ENCODE measurements around the gene CBX5. TPM values are rescaled to one million over a fixed set of nuclear protein-coding genes. Genes with fewer than 3 reads are reported as not detected.

CBX5 gene
- polyA plus RNA-seq, 1 donor (not counting 4 experiments of a cell fraction or from before 2014, with no cell fraction given), result 25.8 TPM

GRCh38 chr12:54221402-54221984 lies 58.4 kb downstream of the CBX5 start:
- TF ChIP-seq, protein P1, sequence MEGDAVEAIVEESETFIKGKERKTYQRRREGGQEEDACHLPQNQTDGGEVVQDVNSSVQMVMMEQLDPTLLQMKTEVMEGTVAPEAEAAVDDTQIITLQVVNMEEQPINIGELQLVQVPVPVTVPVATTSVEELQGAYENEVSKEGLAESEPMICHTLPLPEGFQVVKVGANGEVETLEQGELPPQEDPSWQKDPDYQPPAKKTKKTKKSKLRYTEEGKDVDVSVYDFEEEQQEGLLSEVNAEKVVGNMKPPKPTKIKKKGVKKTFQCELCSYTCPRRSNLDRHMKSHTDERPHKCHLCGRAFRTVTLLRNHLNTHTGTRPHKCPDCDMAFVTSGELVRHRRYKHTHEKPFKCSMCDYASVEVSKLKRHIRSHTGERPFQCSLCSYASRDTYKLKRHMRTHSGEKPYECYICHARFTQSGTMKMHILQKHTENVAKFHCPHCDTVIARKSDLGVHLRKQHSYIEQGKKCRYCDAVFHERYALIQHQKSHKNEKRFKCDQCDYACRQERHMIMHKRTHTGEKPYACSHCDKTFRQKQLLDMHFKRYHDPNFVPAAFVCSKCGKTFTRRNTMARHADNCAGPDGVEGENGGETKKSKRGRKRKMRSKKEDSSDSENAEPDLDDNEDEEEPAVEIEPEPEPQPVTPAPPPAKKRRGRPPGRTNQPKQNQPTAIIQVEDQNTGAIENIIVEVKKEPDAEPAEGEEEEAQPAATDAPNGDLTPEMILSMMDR (optimal IDR thresholded peaks at IDR 0.05 in 1 of 3, IDR thresholded peaks at IDR 0.05 in 1 of 3, conservative IDR thresholded peaks at IDR 0.05 in 1 of 3; ENCODE audit: extremely low read depth in 1 of 3, insufficient read depth in 2 of 3, low read length in 3 of 3), result no peak
- TF ChIP-seq EZH2 (IDR thresholded peaks at IDR 0.05; ENCODE audit: low read length), result no peak
- no peak for DNase-seq (ENCODE audit: low read depth, low spot score)
- Histone ChIP-seq H3K9ac (ENCODE audit: control insufficient read depth, extremely low read depth, insufficient read depth, low read length) (no peak overlapping the region), H3K36me3 (ENCODE audit: control insufficient read depth in 2 of 2, extremely low read depth in 1 of 2, insufficient read depth in 2 of 2, low read length in 2 of 2) (no peaks in the 10 kb centered on the region), H2AFZ (ENCODE audit: control insufficient read depth, low read length) (no peak overlapping the region), H3K4me1 (ENCODE audit: control insufficient read depth, extremely low read depth, insufficient read depth, low read length) (peaks cover 45% of the 10 kb centered on the region), H3K79me2 (ENCODE audit: control insufficient read depth, insufficient read depth, low read length) (no peaks in the 10 kb centered on the region), H3K9me3 (ENCODE audit: control insufficient read depth, low read depth, low read length) (no peaks in the 10 kb centered on the region), H3K27me3 (ENCODE audit: control insufficient read depth, extremely low read depth, insufficient read depth, low read length) (no peaks in the 10 kb centered on the region), H3K9me1 (ENCODE audit: control insufficient read depth, extremely low read depth, insufficient read depth, low read length) (no peaks in the 10 kb centered on the region), H3K4me2 (ENCODE audit: control insufficient read depth, extremely low read depth, insufficient read depth, low read depth, low read length) (no peak overlapping the region), H3K27ac (ENCODE audit: control insufficient read depth, insufficient read depth, low read length) (no peak overlapping the region), H3K4me3 (ENCODE audit: control insufficient read depth in 2 of 3, extremely low read depth in 1 of 3, insufficient read depth in 2 of 3, low read depth in 1 of 3, low read length in 3 of 3) (no peak overlapping the region), H4K20me1 (ENCODE audit: control insufficient read depth, extremely low read depth, insufficient read depth, low read length) (no peaks in the 10 kb centered on the region)
- no peak for FAIRE-seq
- dilution Hi-C loops (cut with MboI; ENCODE audit: extremely low pct_ligation_motif_present, low sequenced_read_pairs), result no loop called here

DNA sequence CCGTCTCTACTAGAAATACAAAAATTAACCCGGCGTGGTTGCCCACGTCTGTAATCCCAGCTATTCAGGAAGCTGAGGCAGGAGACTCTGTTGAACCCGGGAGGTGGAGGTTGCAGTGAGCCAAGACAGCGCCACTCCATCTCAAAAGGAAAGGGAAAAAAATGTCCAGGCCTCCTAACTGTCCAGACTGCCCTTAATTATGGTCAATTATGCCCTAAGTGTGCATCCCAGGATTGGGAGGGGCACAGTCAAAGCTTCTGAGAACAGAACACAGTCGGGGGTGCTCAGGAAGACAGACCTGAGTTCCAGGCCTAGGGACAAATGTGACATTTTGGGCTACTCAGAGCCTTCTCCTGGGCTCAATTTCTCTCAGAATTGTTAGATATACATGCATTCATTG lies 59.4 kb downstream of the CBX5 start:
- dilution Hi-C loops (cut with MboI; ENCODE audit: extremely low pct_ligation_motif_present, low sequenced_read_pairs), result no loop called here
- Histone ChIP-seq H2AFZ (ENCODE audit: control insufficient read depth, low read length) (peak overlapping the region; percentile 82), H4K20me1 (ENCODE audit: control insufficient read depth, extremely low read depth, insufficient read depth, low read length) (no peaks in the 10 kb centered on the region), H3K27me3 (ENCODE audit: control insufficient read depth, extremely low read depth, insufficient read depth, low read length) (no peaks in the 10 kb centered on the region), H3K4me2 (ENCODE audit: control insufficient read depth, extremely low read depth, insufficient read depth, low read depth, low read length) (no peak overlapping the region), H3K9me3 (ENCODE audit: control insufficient read depth, low read depth, low read length) (no peaks in the 10 kb centered on the region), H3K36me3 (ENCODE audit: control insufficient read depth in 2 of 2, extremely low read depth in 1 of 2, insufficient read depth in 2 of 2, low read length in 2 of 2) (no peaks in the 10 kb centered on the region), H3K9me1 (ENCODE audit: control insufficient read depth, extremely low read depth, insufficient read depth, low read length) (no peaks in the 10 kb centered on the region), H3K4me1 (ENCODE audit: control insufficient read depth, extremely low read depth, insufficient read depth, low read length) (peaks cover 45% of the 10 kb centered on the region), H3K27ac (ENCODE audit: control insufficient read depth, insufficient read depth, low read length) (no peak overlapping the region), H3K79me2 (ENCODE audit: control insufficient read depth, insufficient read depth, low read length) (no peaks in the 10 kb centered on the region), H3K9ac (ENCODE audit: control insufficient read depth, extremely low read depth, insufficient read depth, low read length) (no peak overlapping the region), H3K4me3 (ENCODE audit: control insufficient read depth in 2 of 3, extremely low read depth in 1 of 3, insufficient read depth in 2 of 3, low read depth in 1 of 3, low read length in 3 of 3) (no peak overlapping the region)
- TF ChIP-seq, protein P1 (optimal IDR thresholded peaks at IDR 0.05 in 1 of 3, IDR thresholded peaks at IDR 0.05 in 1 of 3, conservative IDR thresholded peaks at IDR 0.05 in 1 of 3; ENCODE audit: extremely low read depth in 1 of 3, insufficient read depth in 2 of 3, low read length in 3 of 3), result no peak
- TF ChIP-seq EZH2 (IDR thresholded peaks at IDR 0.05; ENCODE audit: low read length), result no peak
- FAIRE-seq (no peak), DNase-seq (ENCODE audit: low read depth, low spot score) (no peak)

Data from keratinocyte (primary cell).